ENCODE measurements around the gene PSMD6. TPM values are rescaled to one million over a fixed set of nuclear protein-coding genes. Genes with fewer than 3 reads are reported as not detected.

Gene PSMD6
- total and polyA plus RNA-seq, 2 donors from 2014 or later, result 62.7 to 78.0 TPM

DNA sequence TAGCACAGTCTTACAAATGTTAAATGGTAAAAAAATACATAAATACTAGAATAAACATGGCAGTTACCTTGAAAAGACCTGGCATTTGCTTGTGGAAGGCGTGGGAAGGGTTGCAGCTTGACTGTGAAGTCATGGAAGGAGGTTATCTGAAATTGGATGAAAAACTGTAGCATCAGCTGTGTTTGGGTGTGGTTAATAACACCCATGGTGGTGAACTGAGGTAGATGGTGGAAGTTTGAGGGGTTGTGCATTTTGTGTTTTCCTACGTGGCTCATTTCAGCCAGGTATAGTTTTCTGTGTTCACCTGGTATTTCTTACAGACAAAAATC is 46.5 kb downstream of the PSMD6 start:
- no peak for DNase-seq
- no peak for FAIRE-seq
- Histone ChIP-seq H3K9me3 (ENCODE audit: control insufficient read depth in 2 of 3, insufficient read depth in 1 of 3, low read length in 3 of 3) (no peaks in the 10 kb centered on the region), H3K9ac (ENCODE audit: low read length in 3 of 3) (no peak overlapping the region), H3K4me1 (ENCODE audit: control insufficient read depth in 2 of 3, insufficient read depth in 2 of 3, low read depth in 1 of 3, low read length in 3 of 3) (peaks cover 0 to 26% (median 13%) of the 10 kb centered on the region in 3 donors), H3K36me3 (ENCODE audit: control insufficient read depth in 2 of 3, insufficient read depth in 3 of 3, low read length in 3 of 3) (peaks cover 10 to 17% (median 10%) of the 10 kb centered on the region in 3 donors), H3K27me3 (ENCODE audit: control insufficient read depth, insufficient read depth, low read length) (no peaks in the 10 kb centered on the region), H3K4me3 (ENCODE audit: low read length in 3 of 3) (no peak overlapping the region), H3K27ac (ENCODE audit: low read depth in 2 of 2, low read length in 2 of 2) (no peak overlapping the region)
- intact Hi-C loops (cut with DNase I), result no loop called here
- no peak for TF ChIP-seq CTCF (IDR thresholded peaks at IDR 0.05; ENCODE audit: borderline replicate concordance, extremely low read depth, insufficient read depth)

DNA sequence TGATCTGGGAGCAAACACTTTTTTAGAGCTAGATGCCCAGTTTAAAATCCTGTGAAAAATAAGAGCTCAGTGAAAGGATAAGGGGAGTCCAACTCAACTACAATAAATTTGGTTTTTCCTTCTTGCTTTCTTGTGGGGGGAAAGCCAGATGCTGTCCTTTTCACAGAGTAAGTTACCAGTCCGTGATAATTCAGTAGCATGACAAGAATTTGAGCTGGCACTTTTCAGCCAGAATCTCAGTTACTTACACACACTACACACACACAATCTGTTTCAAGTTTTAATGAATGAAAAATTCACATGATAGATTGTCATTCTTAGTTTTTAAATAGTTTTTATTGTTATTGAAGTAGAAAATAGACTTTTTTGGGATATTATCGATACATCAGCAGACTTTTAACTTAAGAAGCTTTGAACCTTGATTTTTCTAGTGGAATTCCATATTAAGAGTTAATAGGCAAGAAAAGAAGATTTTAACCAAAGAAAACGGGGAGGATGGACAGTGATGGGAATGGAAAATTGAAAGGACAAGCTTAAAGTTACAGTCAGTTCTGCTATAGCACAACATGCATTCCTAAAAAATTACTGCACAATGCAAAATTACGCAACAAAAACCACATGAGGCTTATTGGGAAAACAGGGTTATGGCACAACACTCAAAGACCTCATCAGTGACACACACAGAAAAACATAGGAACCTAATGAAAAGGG is 47.0 kb downstream of the PSMD6 start:
- no peak for TF ChIP-seq CTCF (IDR thresholded peaks at IDR 0.05; ENCODE audit: borderline replicate concordance, extremely low read depth, insufficient read depth)
- DNase-seq, result no peak
- H3K4me3 ChIP-seq (ENCODE audit: low read length in 3 of 3), result no peak overlapping the region
- FAIRE-seq, result no peak
- intact Hi-C loops (cut with DNase I), result no loop called here
- H3K36me3 ChIP-seq (ENCODE audit: control insufficient read depth in 2 of 3, insufficient read depth in 3 of 3, low read length in 3 of 3), result peaks cover 9 to 15% (median 10%) of the 10 kb centered on the region in 3 donors
- no peaks in the 10 kb centered on the region for H3K9me3 ChIP-seq (ENCODE audit: control insufficient read depth in 2 of 3, insufficient read depth in 1 of 3, low read length in 3 of 3)
- no peaks in the 10 kb centered on the region for H3K27me3 ChIP-seq (ENCODE audit: control insufficient read depth, insufficient read depth, low read length)
- peaks cover 0 to 28% (median 14%) of the 10 kb centered on the region in 3 donors for H3K4me1 ChIP-seq (ENCODE audit: control insufficient read depth in 2 of 3, insufficient read depth in 2 of 3, low read depth in 1 of 3, low read length in 3 of 3)
- no peak overlapping the region for H3K27ac ChIP-seq (ENCODE audit: low read depth in 2 of 2, low read length in 2 of 2)
- no peak overlapping the region for H3K9ac ChIP-seq (ENCODE audit: low read length in 3 of 3)

- no peak for FAIRE-seq
Observed at GRCh38 chr3:63975723-63976122, 47.6 kb downstream of the PSMD6 start.

More at GRCh38 chr3:63975723-63976122, 47.6 kb downstream of the PSMD6 start:
- Histone ChIP-seq H3K9me3 (ENCODE audit: control insufficient read depth in 2 of 3, insufficient read depth in 1 of 3, low read length in 3 of 3) (no peaks in the 10 kb centered on the region), H3K27ac (ENCODE audit: low read depth in 2 of 2, low read length in 2 of 2) (no peak overlapping the region), H3K9ac (ENCODE audit: low read length in 3 of 3) (no peak overlapping the region), H3K36me3 (ENCODE audit: control insufficient read depth in 2 of 3, insufficient read depth in 3 of 3, low read length in 3 of 3) (peaks cover 3 to 10% (median 6%) of the 10 kb centered on the region in 3 donors), H3K4me1 (ENCODE audit: control insufficient read depth in 2 of 3, insufficient read depth in 2 of 3, low read depth in 1 of 3, low read length in 3 of 3) (peaks cover 0 to 33% (median 16%) of the 10 kb centered on the region in 3 donors), H3K4me3 (ENCODE audit: low read length in 3 of 3) (no peak overlapping the region), H3K27me3 (ENCODE audit: control insufficient read depth, insufficient read depth, low read length) (no peaks in the 10 kb centered on the region)
- intact Hi-C loops (cut with DNase I), result no loop called here
- no peak for TF ChIP-seq CTCF (IDR thresholded peaks at IDR 0.05; ENCODE audit: borderline replicate concordance, extremely low read depth, insufficient read depth)
- peak in 1 of 5 donors; percentile 45 for DNase-seq
